HepG2 (cell line): ENCODE data around the gene SMTNL1. TPM values are rescaled to one million over a fixed set of nuclear protein-coding genes. Genes with fewer than 3 reads are reported as not detected.

Source experiments
- CHCHD3 ChIP-seq: sonication (generic); formaldehyde crosslinking; IDR thresholded peaks from 2 replicates; pipeline ENCODE4 v1.8.0; 2022; ENCODE audit warnings: mild to moderate bottlenecking, missing genetic modification reagents, moderate library complexity
- ESRRA ChIP-seq: sonication (generic); formaldehyde crosslinking; IDR thresholded peaks from 2 replicates; pipeline ENCODE4 v1.5.1; 2020; ENCODE audit warnings: mild to moderate bottlenecking, low read depth, missing genetic modification reagents
- FOXK1 ChIP-seq: sonication (generic); formaldehyde crosslinking; IDR thresholded peaks from 2 replicates; pipeline ENCODE4 v1.4.0; 2020; ENCODE audit warnings: low read depth, missing genetic modification reagents, borderline replicate concordance
- FOXM1 ChIP-seq: sonication (generic); formaldehyde crosslinking; IDR thresholded peaks from 2 replicates; pipeline ENCODE4 v1.5.0; 2020; ENCODE audit warnings: missing genetic modification reagents
- GFI1 ChIP-seq: sonication (generic); formaldehyde crosslinking; IDR thresholded peaks from 2 replicates; pipeline ENCODE4 v1.5.0; 2020; ENCODE audit warnings: missing genetic modification reagents, mild to moderate bottlenecking, borderline replicate concordance
- GLI4 ChIP-seq: sonication (generic); formaldehyde crosslinking; IDR thresholded peaks from 2 replicates; pipeline ENCODE4 v1.5.1; 2020; ENCODE audit warnings: missing genetic modification reagents, mild to moderate bottlenecking, moderate library complexity, borderline replicate concordance
- LCORL ChIP-seq, 2 experiments: fragments of 450-650 bp in 1 of 2; sonication (generic) in 1 of 2; formaldehyde crosslinking in 1 of 2; IDR thresholded peaks; 2 replicates each; pipeline versions ENCODE4 v1.5.0 to v1.6.1; 2017 to 2020; ENCODE audit warnings: antibody characterized with exemption in 1 of 2, missing genetic modification reagents in 1 of 2
- SRSF9 ChIP-seq: fragments of 200-400 bp; formaldehyde crosslinking; IDR thresholded peaks from 2 replicates; pipeline ENCODE4 v1.6.1; 2018; ENCODE audit warnings: borderline replicate concordance, mild to moderate bottlenecking, low read depth, low read length; ENCODE audit not compliant: insufficient read depth, poor library complexity, severe bottlenecking
- STAG1 ChIP-seq: sonication (generic); formaldehyde crosslinking; IDR thresholded peaks from 2 replicates; pipeline ENCODE4 v1.4.0; 2020; ENCODE audit warnings: missing genetic modification reagents
- ZBTB1 ChIP-seq: sonication (generic); formaldehyde crosslinking; IDR thresholded peaks from 2 replicates; pipeline ENCODE4 v1.4.0; 2020; ENCODE audit warnings: missing genetic modification reagents, borderline replicate concordance
- ZNF12 ChIP-seq: sonication (generic); formaldehyde crosslinking; IDR thresholded peaks from 2 replicates; pipeline ENCODE4 v1.5.0; 2020; ENCODE audit warnings: missing genetic modification reagents
- ZNF670 ChIP-seq: sonication (generic); formaldehyde crosslinking; IDR thresholded peaks from 2 replicates; pipeline ENCODE4 v1.8.0; 2022; ENCODE audit warnings: mild to moderate bottlenecking, missing genetic modification reagents, borderline replicate concordance
- ZNF790 ChIP-seq: sonication (generic); formaldehyde crosslinking; IDR thresholded peaks from 2 replicates; pipeline ENCODE4 v1.8.0; 2022; ENCODE audit warnings: missing genetic modification reagents, mild to moderate bottlenecking, borderline replicate concordance
- ZNF891 ChIP-seq: sonication (generic); formaldehyde crosslinking; IDR thresholded peaks from 2 replicates; pipeline ENCODE4 v1.5.0; 2020; ENCODE audit warnings: mild to moderate bottlenecking, missing genetic modification reagents
- ZSCAN25 ChIP-seq: sonication (generic); formaldehyde crosslinking; IDR thresholded peaks from 2 replicates; pipeline ENCODE4 v1.8.0; 2022; ENCODE audit warnings: mild to moderate bottlenecking, missing genetic modification reagents
- polyA plus RNA-seq, 8 experiments: library from polyadenylated mRNA; depleted of rRNA in 3 of 8; stranded (reverse) in 7 of 8; unstranded in 1 of 8; fragments of >200 nt; fragmentation: Illumina TruSeq in 4 of 8; extraction: Trizol in 4 of 8; gene quantifications; 2 replicates each; pipeline versions ENCODE4 v1.2.1 to v1.2.3, GENCODE V29; 2011 to 2016; ENCODE audit warnings: low read depth in 4 of 8, missing spikeins in 1 of 8, mixed read lengths in 1 of 8; ENCODE audit not compliant: insufficient read depth in 1 of 8
- total RNA-seq, 5 experiments: library from RNA; depleted of rRNA; stranded (reverse); fragments of >200 nt; fragmentation: Illumina TruSeq; extraction: Trizol; gene quantifications; 2 replicates each; pipeline ENCODE4 v1.2.3, GENCODE V29; 2016; ENCODE audit warnings: low read depth in 1 of 5
- TF ChIP-seq, protein P1 (sequence below): sonication (generic); formaldehyde crosslinking; IDR thresholded peaks from 2 replicates; pipeline ENCODE4 v1.4.0; 2020; ENCODE audit warnings: mild to moderate bottlenecking, missing genetic modification reagents
- TF ChIP-seq, protein P2 (sequence below): sonication (generic); formaldehyde crosslinking; IDR thresholded peaks from 2 replicates; pipeline ENCODE4 v1.5.0; 2020; ENCODE audit warnings: mild to moderate bottlenecking, missing genetic modification reagents
- TF ChIP-seq, protein P3 (sequence below): sonication (generic); formaldehyde crosslinking; IDR thresholded peaks from 2 replicates; pipeline ENCODE4 v1.5.1; 2020; ENCODE audit warnings: mild to moderate bottlenecking, missing genetic modification reagents, borderline replicate concordance
- TF ChIP-seq, protein P4 (sequence below): sonication (generic); formaldehyde crosslinking; IDR thresholded peaks from 2 replicates; pipeline ENCODE4 v1.4.0; 2020; ENCODE audit warnings: missing genetic modification reagents
- TF ChIP-seq, protein P5 (sequence below): IDR thresholded peaks from 2 replicates; pipeline ENCODE4 v1.6.1; 2016; ENCODE audit warnings: low read depth, borderline replicate concordance

The SMTNL1 gene
- total and polyA plus RNA-seq, 2 of the 13 experiments (the other 11 are each of a cell fraction or from before 2014, with no cell fraction given), result 0.04 TPM; not detected in 1

DNA sequence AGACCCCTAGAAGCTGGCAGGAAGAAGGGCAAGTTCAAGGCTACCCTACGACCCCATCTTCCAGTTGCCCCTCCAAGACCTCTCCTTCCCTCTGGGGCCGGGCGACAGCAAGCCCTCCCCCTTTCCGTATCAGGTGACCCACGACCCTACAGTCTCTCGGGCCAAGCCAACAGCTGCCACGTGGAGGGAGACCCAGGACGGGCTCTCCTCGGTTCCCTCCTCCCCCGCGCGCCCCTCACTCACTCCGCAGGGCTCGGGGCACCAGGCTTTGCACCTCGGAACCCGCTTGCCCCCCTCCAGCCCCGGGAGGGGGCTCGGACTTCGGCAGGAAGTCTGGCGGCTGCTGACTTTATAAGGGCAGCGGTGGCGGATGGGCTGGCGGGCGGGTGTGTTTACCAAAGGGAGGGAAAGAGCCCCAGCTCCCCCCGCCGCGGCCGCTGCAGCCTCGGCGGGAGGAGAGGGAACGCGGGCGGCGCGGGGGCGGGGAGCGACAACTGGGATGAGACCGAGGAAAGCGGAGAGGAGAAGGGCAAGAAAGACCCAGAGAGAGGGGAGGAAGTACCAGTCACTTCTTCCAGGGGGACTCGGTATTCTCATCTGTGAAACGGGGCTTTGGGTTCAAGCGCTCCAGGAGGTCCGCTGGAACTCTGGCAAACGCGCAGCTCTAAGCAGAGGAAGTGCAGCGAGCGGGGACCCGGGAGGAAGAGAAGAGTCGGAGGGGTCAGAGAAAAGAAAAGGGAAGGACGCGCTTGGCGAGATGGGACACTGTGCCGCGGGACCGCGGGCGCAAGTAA lies 22.7 kb upstream of the SMTNL1 start (continued):
- TF ChIP-seq, protein P1, sequence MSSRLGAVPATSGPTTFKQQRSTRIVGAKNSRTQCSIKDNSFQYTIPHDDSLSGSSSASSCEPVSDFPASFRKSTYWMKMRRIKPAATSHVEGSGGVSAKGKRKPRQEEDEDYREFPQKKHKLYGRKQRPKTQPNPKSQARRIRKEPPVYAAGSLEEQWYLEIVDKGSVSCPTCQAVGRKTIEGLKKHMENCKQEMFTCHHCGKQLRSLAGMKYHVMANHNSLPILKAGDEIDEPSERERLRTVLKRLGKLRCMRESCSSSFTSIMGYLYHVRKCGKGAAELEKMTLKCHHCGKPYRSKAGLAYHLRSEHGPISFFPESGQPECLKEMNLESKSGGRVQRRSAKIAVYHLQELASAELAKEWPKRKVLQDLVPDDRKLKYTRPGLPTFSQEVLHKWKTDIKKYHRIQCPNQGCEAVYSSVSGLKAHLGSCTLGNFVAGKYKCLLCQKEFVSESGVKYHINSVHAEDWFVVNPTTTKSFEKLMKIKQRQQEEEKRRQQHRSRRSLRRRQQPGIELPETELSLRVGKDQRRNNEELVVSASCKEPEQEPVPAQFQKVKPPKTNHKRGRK (CRISPR knock-in tag), result no peak
- TF ChIP-seq ZBTB1 (no peak), CHCHD3 (CRISPR knock-in tag) (no peak), GFI1 (no peak), ZNF670 (CRISPR knock-in tag) (no peak), FOXM1 (CRISPR knock-in tag) (no peak), ZNF12 (no peak), SRSF9 (no peak), LCORL (IDR thresholded peaks at IDR 0.05) (no peak), LCORL (CRISPR knock-in tag; IDR thresholded peaks at IDR 0.05) (no peak), GLI4 (CRISPR knock-in tag) (no peak), ZNF790 (CRISPR knock-in tag) (no peak), STAG1 (CRISPR knock-in tag) (no peak), FOXK1 (CRISPR knock-in tag) (0 out of 2 replicates have a peak, but pooled peaks have one; percentile 50), ESRRA (CRISPR knock-in tag) (peak; percentile 39), ZNF891 (CRISPR knock-in tag) (no peak), ZSCAN25 (CRISPR knock-in tag) (no peak)
- TF ChIP-seq, protein P2, sequence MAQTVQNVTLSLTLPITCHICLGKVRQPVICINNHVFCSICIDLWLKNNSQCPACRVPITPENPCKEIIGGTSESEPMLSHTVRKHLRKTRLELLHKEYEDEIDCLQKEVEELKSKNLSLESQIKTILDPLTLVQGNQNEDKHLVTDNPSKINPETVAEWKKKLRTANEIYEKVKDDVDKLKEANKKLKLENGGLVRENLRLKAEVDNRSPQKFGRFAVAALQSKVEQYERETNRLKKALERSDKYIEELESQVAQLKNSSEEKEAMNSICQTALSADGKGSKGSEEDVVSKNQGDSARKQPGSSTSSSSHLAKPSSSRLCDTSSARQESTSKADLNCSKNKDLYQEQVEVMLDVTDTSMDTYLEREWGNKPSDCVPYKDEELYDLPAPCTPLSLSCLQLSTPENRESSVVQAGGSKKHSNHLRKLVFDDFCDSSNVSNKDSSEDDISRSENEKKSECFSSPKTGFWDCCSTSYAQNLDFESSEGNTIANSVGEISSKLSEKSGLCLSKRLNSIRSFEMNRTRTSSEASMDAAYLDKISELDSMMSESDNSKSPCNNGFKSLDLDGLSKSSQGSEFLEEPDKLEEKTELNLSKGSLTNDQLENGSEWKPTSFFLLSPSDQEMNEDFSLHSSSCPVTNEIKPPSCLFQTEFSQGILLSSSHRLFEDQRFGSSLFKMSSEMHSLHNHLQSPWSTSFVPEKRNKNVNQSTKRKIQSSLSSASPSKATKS, result no peak
- TF ChIP-seq, protein P3, sequence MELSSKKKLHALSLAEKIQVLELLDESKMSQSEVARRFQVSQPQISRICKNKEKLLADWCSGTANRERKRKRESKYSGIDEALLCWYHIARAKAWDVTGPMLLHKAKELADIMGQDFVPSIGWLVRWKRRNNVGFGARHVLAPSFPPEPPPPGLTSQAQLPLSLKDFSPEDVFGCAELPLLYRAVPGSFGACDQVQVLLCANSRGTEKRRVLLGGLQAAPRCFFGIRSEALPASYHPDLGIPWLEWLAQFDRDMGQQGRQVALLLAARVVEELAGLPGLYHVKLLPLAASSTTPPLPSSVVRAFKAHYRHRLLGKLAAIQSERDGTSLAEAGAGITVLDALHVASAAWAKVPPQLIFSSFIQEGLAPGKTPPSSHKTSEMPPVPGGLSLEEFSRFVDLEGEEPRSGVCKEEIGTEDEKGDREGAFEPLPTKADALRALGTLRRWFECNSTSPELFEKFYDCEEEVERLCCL (CRISPR knock-in tag), result no peak
- TF ChIP-seq, protein P4, sequence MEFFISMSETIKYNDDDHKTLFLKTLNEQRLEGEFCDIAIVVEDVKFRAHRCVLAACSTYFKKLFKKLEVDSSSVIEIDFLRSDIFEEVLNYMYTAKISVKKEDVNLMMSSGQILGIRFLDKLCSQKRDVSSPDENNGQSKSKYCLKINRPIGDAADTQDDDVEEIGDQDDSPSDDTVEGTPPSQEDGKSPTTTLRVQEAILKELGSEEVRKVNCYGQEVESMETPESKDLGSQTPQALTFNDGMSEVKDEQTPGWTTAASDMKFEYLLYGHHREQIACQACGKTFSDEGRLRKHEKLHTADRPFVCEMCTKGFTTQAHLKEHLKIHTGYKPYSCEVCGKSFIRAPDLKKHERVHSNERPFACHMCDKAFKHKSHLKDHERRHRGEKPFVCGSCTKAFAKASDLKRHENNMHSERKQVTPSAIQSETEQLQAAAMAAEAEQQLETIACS (CRISPR knock-in tag), result no peak
- TF ChIP-seq, protein P5, sequence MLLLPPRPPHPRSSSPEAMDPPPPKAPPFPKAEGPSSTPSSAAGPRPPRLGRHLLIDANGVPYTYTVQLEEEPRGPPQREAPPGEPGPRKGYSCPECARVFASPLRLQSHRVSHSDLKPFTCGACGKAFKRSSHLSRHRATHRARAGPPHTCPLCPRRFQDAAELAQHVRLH (CRISPR knock-in tag), result peak; percentile 2; the same call in 1 of the 2 replicates
